OCI-LY1 (cell line): ENCODE data around the gene CCDC138.
A peak's percentile ranks its signal among the peaks of the same experiment; 100 is the strongest.
"Not testable (repeated sequence)": the region's sequence is repeated elsewhere in the genome, so short reads cannot be mapped to it uniquely, and the experiment has no call there.

Experiments used
- H2AFZ ChIP-seq: fragments of 200-600 bp; sonication (generic), shearing (Covaris generic); 2 replicates; pipeline ENCODE4 v1.6.0; 2014; ENCODE audit warnings: antibody characterized with exemption, mild to moderate bottlenecking, low read length
- H3F3A ChIP-seq: fragments of 200-600 bp; sonication (generic), shearing (Covaris generic); 2 replicates; pipeline ENCODE4 v1.6.0; 2014; ENCODE audit warnings: mild to moderate bottlenecking, antibody characterized with exemption, low read length, moderate library complexity; ENCODE audit not compliant: insufficient read depth
- H3K27ac ChIP-seq: fragments of 200-600 bp; sonication (generic); 2 replicates; pipeline ENCODE4 v1.5.1; 2014; ENCODE audit warnings: low read length, mixed run types, mild to moderate bottlenecking, low read depth; ENCODE audit not compliant: poor library complexity, severe bottlenecking
- H3K27me3 ChIP-seq: fragments of 200-600 bp; sonication (generic); 2 replicates; pipeline ENCODE4 v1.6.0; 2014; ENCODE audit warnings: antibody characterized with exemption, mild to moderate bottlenecking, low read length, moderate library complexity; ENCODE audit not compliant: insufficient read depth
- H3K36me3 ChIP-seq: fragments of 200-600 bp; sonication (generic); 2 replicates; pipeline ENCODE4 v1.6.1; 2014; ENCODE audit warnings: mild to moderate bottlenecking, antibody characterized with exemption, low read length, moderate library complexity, mixed read lengths; ENCODE audit not compliant: insufficient read depth
- H3K4me1 ChIP-seq: fragments of 200-600 bp; sonication (generic); 2 replicates; pipeline ENCODE4 v1.5.1; 2014; ENCODE audit warnings: mild to moderate bottlenecking, low read length, moderate library complexity; ENCODE audit not compliant: insufficient read depth, severe bottlenecking
- H3K4me2 ChIP-seq: fragments of 200-600 bp; sonication (generic), shearing (Covaris generic); 2 replicates; pipeline ENCODE4 v1.6.1; 2014; ENCODE audit warnings: low read length
- H3K4me3 ChIP-seq: fragments of 200-600 bp; sonication (generic); 2 replicates; pipeline ENCODE4 v1.5.1; 2014; ENCODE audit warnings: low read length, low read depth, mild to moderate bottlenecking, mixed read lengths; ENCODE audit not compliant: poor library complexity, severe bottlenecking
- H3K79me2 ChIP-seq: fragments of 200-600 bp; shearing (Covaris generic); 2 replicates; pipeline ENCODE4 v1.6.1; 2016; ENCODE audit warnings: mixed run types, low read length, mixed read lengths; ENCODE audit not compliant: insufficient read depth
- H3K9ac ChIP-seq: fragments of 200-600 bp; sonication (generic), shearing (Covaris generic); 2 replicates; pipeline ENCODE4 v1.6.1; 2014; ENCODE audit warnings: mild to moderate bottlenecking, low read length, mixed read lengths
- H3K9me2 ChIP-seq: fragments of 200-600 bp; sonication (generic), shearing (Covaris generic); 2 replicates; pipeline ENCODE4 v1.6.1; 2014; ENCODE audit warnings: low read depth, mild to moderate bottlenecking, low read length, mixed read lengths
- H3K9me3 ChIP-seq: fragments of 200-600 bp; shearing (Covaris generic); 2 replicates; pipeline ENCODE4 v1.6.1; 2014; ENCODE audit warnings: low read length, mixed read lengths
- H4K20me1 ChIP-seq: fragments of 200-600 bp; sonication (generic), shearing (Covaris generic); 2 replicates; pipeline ENCODE4 v1.6.0; 2016; ENCODE audit warnings: mild to moderate bottlenecking, low read length; ENCODE audit not compliant: insufficient read depth
- EZH2 ChIP-seq: fragments of 200-600 bp; sonication (generic), shearing (Covaris generic); IDR thresholded peaks from 2 replicates; pipeline ENCODE4 v1.8.0; 2017; ENCODE audit warnings: borderline replicate concordance, mixed run types, mild to moderate bottlenecking, antibody characterized with exemption, low read length, moderate library complexity, mixed read lengths
- TF ChIP-seq, protein P1 (sequence below): fragments of 200-600 bp; sonication (generic), shearing (Covaris generic); IDR thresholded peaks from 2 replicates; pipeline ENCODE4 v1.5.1; 2017; ENCODE audit warnings: mild to moderate bottlenecking, antibody characterized with exemption, low read length, moderate library complexity, mixed read lengths

Gene CCDC138, protein sequence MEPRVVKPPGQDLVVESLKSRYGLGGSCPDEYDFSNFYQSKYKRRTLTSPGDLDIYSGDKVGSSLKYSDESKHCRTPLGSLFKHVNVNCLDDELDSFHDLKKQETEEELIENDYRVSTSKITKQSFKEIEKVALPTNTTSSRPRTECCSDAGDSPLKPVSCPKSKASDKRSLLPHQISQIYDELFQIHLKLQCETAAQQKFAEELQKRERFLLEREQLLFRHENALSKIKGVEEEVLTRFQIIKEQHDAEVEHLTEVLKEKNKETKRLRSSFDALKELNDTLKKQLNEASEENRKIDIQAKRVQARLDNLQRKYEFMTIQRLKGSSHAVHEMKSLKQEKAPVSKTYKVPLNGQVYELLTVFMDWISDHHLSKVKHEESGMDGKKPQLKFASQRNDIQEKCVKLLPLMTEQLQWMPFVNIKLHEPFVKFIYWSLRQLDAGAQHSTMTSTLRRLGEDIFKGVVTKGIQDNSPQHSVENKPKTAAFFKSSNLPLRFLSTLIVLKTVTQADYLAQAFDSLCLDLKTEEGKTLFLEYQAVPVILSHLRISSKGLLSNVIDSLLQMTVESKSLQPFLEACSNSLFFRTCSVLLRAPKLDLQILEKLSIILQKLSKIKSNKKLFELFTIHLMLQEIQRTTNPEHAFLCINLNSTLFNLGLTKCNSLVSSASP

DNA sequence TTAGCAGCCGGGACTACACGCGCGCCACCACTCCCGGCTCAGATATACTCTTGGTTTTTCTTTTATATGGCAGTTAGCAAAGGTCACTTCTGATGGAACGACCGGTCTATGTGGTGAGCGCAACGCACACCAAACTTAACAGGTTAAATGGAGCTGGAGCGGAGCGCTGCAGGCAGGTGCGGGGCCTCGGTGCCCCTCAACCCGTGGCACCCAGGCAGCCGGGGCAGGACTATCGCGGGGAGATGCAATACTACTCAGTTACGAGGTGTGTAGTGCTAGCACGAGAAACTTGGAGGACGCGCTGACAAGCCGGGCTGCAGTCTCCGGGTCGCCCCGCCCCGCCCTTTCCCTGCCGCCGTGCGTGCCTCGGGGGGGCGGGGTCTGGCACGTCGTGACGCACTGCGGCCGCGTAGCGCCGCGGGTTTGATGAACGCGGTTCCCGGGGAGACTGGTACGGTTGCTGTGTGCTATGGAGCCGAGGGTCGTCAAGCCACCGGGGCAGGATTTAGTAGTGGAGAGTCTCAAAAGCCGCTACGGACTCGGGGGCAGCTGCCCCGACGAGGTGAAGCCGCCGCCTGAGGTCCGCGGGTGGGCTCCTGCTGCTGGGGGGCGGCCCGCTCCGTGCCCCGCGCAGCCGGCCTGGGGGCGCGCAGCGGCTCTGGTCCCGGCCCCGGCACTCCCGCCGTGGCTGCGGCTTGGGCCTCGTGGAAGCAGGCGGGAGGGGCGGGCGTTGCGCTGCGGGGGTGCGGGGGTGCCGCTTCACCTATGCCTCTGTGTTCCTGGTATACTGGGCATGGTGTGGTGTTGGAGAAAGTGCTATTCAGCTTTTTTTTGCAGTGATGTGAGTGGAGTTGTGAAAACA is at the start of gene CCDC138:
Gene CCDC138, plus strand, starts transcription at position 418 of the 862 bp plus-strand sequence. Its CDS starts 52 bp downstream, at position 470.
- no peaks in the 10 kb centered on the region for H3K27me3 ChIP-seq
- TF ChIP-seq EZH2 = no peak
- TF ChIP-seq, protein P1, sequence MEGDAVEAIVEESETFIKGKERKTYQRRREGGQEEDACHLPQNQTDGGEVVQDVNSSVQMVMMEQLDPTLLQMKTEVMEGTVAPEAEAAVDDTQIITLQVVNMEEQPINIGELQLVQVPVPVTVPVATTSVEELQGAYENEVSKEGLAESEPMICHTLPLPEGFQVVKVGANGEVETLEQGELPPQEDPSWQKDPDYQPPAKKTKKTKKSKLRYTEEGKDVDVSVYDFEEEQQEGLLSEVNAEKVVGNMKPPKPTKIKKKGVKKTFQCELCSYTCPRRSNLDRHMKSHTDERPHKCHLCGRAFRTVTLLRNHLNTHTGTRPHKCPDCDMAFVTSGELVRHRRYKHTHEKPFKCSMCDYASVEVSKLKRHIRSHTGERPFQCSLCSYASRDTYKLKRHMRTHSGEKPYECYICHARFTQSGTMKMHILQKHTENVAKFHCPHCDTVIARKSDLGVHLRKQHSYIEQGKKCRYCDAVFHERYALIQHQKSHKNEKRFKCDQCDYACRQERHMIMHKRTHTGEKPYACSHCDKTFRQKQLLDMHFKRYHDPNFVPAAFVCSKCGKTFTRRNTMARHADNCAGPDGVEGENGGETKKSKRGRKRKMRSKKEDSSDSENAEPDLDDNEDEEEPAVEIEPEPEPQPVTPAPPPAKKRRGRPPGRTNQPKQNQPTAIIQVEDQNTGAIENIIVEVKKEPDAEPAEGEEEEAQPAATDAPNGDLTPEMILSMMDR = no peak
- peaks cover 10% of the 10 kb centered on the region for H3K79me2 ChIP-seq
- H3F3A ChIP-seq = no peaks in the 10 kb centered on the region
- peaks cover 43% of the 10 kb centered on the region for H3K36me3 ChIP-seq
- H3K9ac ChIP-seq = peak within 1 kb of the TSS; percentile 86
- no peaks in the 10 kb centered on the region for H3K9me2 ChIP-seq
- peak within 1 kb of the TSS; percentile 83 for H3K4me3 ChIP-seq
- no peaks in the 10 kb centered on the region for H3K9me3 ChIP-seq
- H4K20me1 ChIP-seq = no peaks in the 10 kb centered on the region
- peaks cover 20% of the 10 kb centered on the region for H3K4me1 ChIP-seq
- H2AFZ ChIP-seq = no peak within 1 kb of the TSS
- peak within 1 kb of the TSS; percentile 63 for H3K27ac ChIP-seq
- H3K4me2 ChIP-seq = peak within 1 kb of the TSS; percentile 80

DNA sequence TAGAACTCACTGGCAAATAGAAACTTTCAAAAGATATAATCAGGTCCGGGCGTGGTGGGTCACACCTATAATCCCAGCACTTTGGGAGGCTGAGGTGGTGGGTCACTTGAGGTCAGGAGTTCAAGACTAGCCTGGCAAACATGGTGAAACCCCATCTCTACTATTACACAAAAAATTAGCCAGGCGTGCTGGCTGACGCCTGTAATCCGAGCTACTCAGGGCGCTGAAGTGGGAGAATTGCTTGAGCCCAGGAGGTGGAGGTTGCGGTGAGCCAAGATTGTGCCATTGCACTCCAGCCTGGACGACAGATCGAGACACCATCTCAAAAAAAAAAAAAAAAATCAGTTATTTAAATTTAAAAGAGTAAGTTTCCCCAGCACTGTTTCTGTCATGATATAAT is 28.6 kb upstream of the CCDC138 start:
- H3K9ac ChIP-seq, H3F3A ChIP-seq, H3K79me2 ChIP-seq, H3K9me2 ChIP-seq, H3K4me1 ChIP-seq, H2AFZ ChIP-seq, H3K27ac ChIP-seq, H3K4me2 ChIP-seq, H3K27me3 ChIP-seq, H4K20me1 ChIP-seq, H3K4me3 ChIP-seq, H3K9me3 ChIP-seq: not testable (repeated sequence)
- H3K36me3 ChIP-seq = peaks cover 30% of the 10 kb centered on the region

DNA sequence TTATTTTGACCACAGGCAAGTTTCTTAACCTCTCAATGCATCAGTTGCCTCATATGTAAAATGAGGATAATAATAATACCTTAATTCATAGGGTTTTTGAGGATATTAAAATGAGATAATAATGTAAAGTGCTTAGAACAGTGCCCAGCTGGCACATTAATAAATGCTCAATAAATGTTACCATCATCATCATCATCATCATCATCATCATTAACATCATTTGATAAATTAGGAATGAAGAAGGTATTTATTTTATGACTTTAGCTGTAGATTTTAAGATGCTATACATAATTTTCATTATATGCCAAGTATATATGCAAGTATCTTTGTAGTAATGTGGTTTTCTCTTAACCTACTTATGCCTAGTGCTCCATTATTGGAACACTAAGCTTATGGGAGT is 24.0 kb upstream of the CCDC138 start:
- H3K4me2 ChIP-seq, H3K4me3 ChIP-seq, H4K20me1 ChIP-seq, H2AFZ ChIP-seq, H3K9ac ChIP-seq, H3F3A ChIP-seq, H3K79me2 ChIP-seq, H3K4me1 ChIP-seq, H3K9me3 ChIP-seq, H3K27me3 ChIP-seq, H3K27ac ChIP-seq, H3K9me2 ChIP-seq: not testable (repeated sequence)
- peaks cover 47% of the 10 kb centered on the region for H3K36me3 ChIP-seq

DNA sequence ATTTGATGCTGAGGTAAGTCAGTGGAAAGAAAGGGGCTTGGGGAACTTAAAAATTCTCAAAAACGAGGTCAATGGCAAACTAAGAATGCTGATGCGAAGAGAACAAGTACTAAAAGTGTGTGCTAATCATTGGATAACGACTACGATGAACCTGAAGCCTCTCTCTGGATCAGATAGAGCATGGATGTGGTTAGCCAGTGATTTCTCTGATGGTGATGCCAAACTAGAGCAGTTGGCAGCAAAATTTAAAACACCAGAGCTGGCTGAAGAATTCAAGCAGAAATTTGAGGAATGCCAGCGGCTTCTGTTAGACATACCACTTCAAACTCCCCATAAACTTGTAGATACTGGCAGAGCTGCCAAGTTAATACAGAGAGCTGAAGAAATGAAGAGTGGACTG is 19.9 kb upstream of the CCDC138 start:
- H3K4me1 ChIP-seq, H3K27ac ChIP-seq, H3K4me2 ChIP-seq, H3F3A ChIP-seq, H3K9me2 ChIP-seq, H3K4me3 ChIP-seq, H3K9ac ChIP-seq, H3K9me3 ChIP-seq, H3K27me3 ChIP-seq, H2AFZ ChIP-seq, H3K79me2 ChIP-seq, H4K20me1 ChIP-seq: not testable (repeated sequence)
- peaks cover 61% of the 10 kb centered on the region for H3K36me3 ChIP-seq

DNA sequence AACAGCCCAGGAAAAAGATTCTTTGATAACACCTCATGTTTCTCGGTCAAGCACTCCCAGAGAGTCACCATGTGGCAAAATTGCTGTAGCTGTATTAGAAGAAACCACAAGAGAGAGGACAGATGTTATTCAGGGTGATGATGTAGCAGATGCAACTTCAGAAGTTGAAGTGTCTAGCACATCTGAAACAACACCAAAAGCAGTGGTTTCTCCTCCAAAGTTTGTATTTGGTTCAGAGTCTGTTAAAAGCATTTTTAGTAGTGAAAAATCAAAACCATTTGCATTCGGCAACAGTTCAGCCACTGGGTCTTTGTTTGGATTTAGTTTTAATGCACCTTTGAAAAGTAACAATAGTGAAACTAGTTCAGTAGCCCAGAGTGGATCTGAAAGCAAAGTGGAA is 18.7 kb upstream of the CCDC138 start:
- H3K27me3 ChIP-seq, H3K27ac ChIP-seq, H3K4me2 ChIP-seq, H3K9me2 ChIP-seq, H4K20me1 ChIP-seq, H3K9ac ChIP-seq, H3K9me3 ChIP-seq, H3K4me3 ChIP-seq, H2AFZ ChIP-seq, H3K79me2 ChIP-seq, H3K4me1 ChIP-seq, H3F3A ChIP-seq: not testable (repeated sequence)
- H3K36me3 ChIP-seq = peaks cover 69% of the 10 kb centered on the region
